HG02852 (cell line): ENCODE data around the gene MLKL.
"Not testable (repeated sequence)": the region's sequence is repeated elsewhere in the genome, so short reads cannot be mapped to it uniquely, and the experiment has no call there.

Experiments
- ATAC-seq: cut with Tn5 transposase; IDR thresholded peaks from one replicate; pipeline ENCODE4 v1.9.1; 2021; ENCODE audit warnings: mild to moderate bottlenecking, moderate library complexity; ENCODE audit not compliant: unreplicated experiment

Gene MLKL

GRCh38 chr16:74652883-74653282 lies 47.8 kb downstream of the MLKL start:
- not testable (repeated sequence) for ATAC-seq

DNA sequence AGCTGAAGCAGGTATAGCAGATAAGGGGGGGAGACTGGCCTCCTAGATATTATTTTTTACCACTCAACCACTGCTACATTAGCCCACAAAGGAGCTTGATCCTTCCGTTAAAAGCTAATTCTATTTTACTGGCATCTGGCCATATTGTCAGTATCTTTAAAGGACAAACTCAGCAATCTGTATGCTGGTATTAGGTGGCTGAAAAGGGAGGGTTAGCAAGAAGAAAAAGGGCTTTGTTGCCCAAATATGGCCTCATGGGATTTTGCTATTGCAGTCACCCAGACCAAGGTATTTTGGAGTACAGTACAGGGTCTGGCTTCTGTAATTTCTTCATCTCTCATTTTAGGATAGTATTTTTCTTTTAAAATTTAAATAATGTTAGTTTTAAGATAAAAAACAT lies 48.4 kb downstream of the MLKL start:
- ATAC-seq = no peak

DNA sequence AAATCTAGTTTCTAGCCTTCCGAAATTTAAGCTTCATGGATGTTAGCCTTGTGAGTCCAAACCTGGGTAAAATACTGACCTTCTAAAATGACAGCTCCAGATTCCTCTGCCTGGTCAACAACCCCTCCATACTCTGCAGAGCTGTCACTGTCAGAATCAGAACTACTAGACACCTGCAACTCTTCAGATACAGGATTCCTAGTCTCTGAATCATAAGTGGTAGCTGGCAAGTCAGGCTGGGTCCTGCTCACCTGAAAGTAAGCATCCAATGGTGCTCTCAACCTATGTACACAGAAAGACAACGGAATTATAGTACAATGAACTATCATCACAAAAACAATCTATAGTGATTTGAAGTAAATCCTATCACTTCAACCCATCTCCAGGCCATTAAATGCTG lies 48.8 kb downstream of the MLKL start:
- ATAC-seq = no peak

DNA sequence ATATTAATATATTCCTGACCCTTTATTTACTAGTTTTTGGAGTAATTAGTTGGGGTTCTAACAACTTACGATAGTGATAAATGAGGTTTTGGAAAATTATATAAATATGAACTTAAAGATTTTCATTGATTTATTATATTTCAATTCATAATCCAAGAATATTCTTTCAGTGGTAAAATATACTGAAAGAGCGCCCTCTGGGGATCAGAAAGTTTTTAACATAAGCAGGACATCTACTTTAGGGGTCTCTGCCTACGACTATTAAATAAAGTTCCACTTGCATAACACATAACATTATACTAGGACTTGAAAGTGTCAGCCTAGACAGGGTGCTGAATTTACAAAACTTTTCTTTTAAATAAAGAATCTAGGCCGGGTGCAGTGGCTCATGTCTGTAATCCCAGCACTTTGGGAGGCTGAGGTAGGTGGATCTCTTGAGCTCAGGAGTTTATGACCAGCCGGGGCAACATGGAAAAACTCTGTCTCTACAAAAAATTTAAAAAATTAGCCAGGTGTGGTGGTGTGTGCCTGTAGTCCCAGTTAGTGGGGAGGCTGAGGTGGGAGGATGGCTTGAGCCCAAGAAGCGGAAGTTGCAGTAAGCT lies 49.6 kb downstream of the MLKL start:
- no peak for ATAC-seq

GRCh38 chr16:74649839-74650504 lies 50.7 kb downstream of the MLKL start:
- no peak for ATAC-seq

DNA sequence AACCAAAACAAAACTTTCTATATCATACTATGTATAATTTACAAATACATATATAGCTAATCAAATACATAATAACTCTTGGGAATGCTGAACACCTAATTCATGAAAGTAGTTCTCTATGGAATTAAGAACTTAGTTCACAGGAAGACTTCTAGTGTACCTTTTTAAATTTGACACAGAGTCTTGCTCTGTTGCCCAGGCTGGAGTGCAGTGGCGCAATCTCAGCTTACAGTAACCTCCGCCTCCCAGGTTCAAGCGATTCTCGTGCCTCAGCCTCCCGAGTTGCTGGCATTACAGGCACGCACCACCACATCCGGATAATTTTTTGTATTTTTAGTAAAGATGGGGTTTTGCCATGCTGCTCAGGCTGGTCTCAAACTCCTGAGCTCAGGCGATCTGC lies 58.7 kb downstream of the MLKL start:
- ATAC-seq = no peak

DNA sequence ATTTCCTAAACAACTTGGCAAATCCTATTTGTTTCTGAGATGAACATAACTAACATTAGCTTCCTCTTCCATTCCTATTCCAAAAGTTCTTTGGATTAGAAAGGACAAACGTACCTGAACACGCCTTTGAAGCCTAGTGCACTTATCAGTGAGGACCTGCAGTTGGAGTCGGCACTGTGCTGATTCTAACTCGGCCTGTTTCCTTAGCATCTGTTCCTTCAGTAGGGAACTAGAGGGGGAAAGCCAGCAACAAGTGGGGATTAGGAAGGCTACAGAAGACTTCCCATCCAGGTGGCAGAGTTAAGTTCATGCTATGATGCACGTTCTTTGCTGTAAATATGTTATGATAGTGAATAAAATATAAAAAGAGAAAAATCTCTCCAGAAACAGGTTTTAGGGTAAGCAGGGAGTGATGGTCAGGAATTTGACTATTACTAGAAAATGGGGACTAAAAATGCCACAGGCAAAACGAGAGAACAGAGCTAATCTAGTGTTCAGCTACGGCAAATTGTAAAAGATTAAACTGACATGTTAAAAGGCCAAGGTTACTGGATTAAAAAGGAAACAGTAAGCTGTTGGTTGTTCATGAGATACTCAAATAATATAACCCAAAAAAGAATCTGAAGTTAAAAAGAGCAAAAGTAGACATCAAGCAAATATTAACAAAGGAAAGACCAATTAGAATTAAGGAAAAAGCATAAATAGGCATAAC lies 62.8 kb downstream of the MLKL start:
- ATAC-seq = no peak

GRCh38 chr16:74635303-74635702 lies 65.4 kb downstream of the MLKL start:
- ATAC-seq = no peak

GRCh38 chr16:74633686-74634085 lies 67.0 kb downstream of the MLKL start:
- no peak for ATAC-seq

GRCh38 chr16:74627506-74628220 lies 73.0 kb downstream of the MLKL start:
- no peak for ATAC-seq

DNA sequence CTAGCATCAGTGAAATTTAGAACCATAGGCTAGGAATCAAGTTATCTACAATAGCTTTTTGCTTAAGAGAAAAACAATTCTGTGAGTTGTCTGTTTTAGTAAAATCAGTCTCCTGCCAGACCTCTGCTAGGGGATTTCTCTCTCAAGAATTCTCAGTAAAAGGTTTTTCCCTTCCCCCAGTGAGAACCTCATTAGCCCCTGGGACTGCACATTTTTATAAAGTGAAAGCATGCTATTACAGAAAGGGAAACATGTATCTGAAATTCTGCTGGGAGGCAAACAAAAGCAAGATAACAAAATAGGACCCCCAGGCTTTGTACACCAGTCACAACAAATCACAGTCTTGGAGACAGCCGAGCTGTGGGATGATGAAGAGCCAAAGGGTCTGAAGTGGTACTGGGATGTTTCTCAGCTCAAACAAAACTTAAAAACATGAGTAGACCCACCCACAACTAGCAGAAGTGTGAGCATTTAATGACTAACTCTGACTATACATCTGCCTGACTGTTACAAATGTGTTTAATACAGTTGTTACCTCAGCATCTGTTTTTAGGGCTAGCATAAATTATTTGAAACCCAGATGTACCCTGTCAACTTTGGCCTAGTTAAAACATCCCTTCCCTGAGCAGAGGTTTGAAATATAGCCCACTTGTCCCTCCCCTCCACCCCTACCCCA lies 73.8 kb downstream of the MLKL start:
- ATAC-seq = no peak

GRCh38 chr16:74625500-74626350 lies 74.9 kb downstream of the MLKL start:
- ATAC-seq = no peak

- ATAC-seq = no peak
These were observed 76.8 kb downstream of the MLKL start for GRCh38 chr16:74623839-74624235.

DNA sequence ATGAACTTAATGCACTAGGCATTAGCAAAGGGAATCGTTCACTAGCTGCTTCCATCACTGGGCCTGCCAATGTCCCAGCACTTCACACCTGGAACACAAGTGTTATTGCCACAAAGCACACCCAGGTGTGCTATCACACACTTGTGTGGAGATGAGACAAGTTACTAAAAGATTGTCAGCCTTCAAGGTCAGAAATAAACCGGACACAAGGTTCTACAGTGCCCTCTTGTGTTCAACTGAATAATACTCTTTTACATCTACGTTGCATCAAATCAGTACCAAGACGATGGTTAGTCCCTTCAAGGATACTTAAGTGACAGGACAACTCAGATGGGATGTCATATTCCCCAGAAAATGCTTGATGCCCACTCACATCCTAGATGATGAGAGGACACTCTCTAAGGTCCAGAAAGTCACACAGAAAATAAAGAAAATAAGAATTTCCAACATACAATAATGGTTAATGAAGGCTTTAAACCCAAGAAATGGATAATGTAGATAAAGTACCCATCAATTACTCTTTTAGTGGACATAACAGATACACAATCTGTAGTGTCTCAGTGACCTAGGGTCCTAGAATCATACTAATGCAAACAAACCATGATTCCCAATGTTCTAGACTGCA lies 77.3 kb downstream of the MLKL start:
- ATAC-seq = no peak

GRCh38 chr16:74622005-74622404 lies 78.7 kb downstream of the MLKL start:
- ATAC-seq = no peak
